A549 (cell line): ENCODE measurements around the gene PHLDA1. TPM values are rescaled to one million over a fixed set of nuclear protein-coding genes. Genes with fewer than 3 reads are reported as not detected.

Source experiments
- ATAC-seq, 2 experiments: fragments of 200-7000 bp in 1 of 2; fragments of >200 bp in 1 of 2; cut with Nextera tagmentation in 1 of 2; cut with Tn5 transposase in 1 of 2; 3 replicates each; pipeline versions ENCODE4 v1.8.0 to v1.9.1; 2018 to 2020; ENCODE audit warnings: mild to moderate bottlenecking in 1 of 2, moderate library complexity in 1 of 2
- CTCF ChIA-PET: fragments of 300-600 bp; sonication (Branson Sonifier 250); formaldehyde crosslinking; extraction: SDS; loops from one replicate; lab custom pipeline; 2021; ENCODE audit warnings: antibody characterized with exemption, inconsistent platforms; lab: Yijun Ruan, JAX
- POLR2A ChIA-PET: fragments of 350-600 bp; formaldehyde crosslinking; extraction: SDS; loops from one replicate; lab custom pipeline; 2021; ENCODE audit warnings: antibody characterized with exemption, inconsistent platforms; lab: Yijun Ruan, JAX
- DNase-seq, 2 experiments: peaks; one replicate each; pipeline versions ENCODE4 v3.0.0 to v3.0.0-alpha.2; 2011 to 2016; ENCODE audit warnings: low read depth in 1 of 2, low spot score in 1 of 2
- FAIRE-seq: peaks from 2 replicates; lab custom pipeline; 2011; peaks lifted over from hg19 to GRCh38; lab: Jason Lieb, UNC
- H3K27ac ChIP-seq, 2 experiments: fragments of >200 bp; sonication (Bioruptor Twin); formaldehyde crosslinking; 3 replicates each; pipeline ENCODE4 v1.5.1; 2016 to 2017
- H3K4me1 ChIP-seq: fragments of >200 bp; sonication (Bioruptor Twin); formaldehyde crosslinking; 3 replicates; pipeline ENCODE4 v1.6.1; 2016
- H3K4me2 ChIP-seq: fragments of >200 bp; sonication (Bioruptor Twin); formaldehyde crosslinking; 3 replicates; pipeline ENCODE4 v1.6.1; 2016
- H3K4me3 ChIP-seq: fragments of >200 bp; sonication (Bioruptor Twin); formaldehyde crosslinking; 3 replicates; pipeline ENCODE4 v1.5.1; 2016
- H3K9me3 ChIP-seq: fragments of >200 bp; sonication (Bioruptor Twin); formaldehyde crosslinking; 3 replicates; pipeline ENCODE4 v1.6.1; 2016
- CBX8 ChIP-seq: fragments of 200-600 bp; sonication (generic); IDR thresholded peaks from 2 replicates; pipeline ENCODE4 v1.6.1; 2016
- CHD4 ChIP-seq: fragments of 200-600 bp; sonication (generic); IDR thresholded peaks from 2 replicates; pipeline ENCODE4 v1.6.1; 2016; ENCODE audit warnings: antibody characterized with exemption, mild to moderate bottlenecking, borderline replicate concordance
- EHF ChIP-seq: fragments of 250-450 bp; sonication (Bioruptor Pico); IDR thresholded peaks from 2 replicates; pipeline ENCODE4 v1.5.0; 2020; ENCODE audit warnings: mild to moderate bottlenecking
- FOSB ChIP-seq: fragments of 250-450 bp; sonication (Bioruptor Pico); IDR thresholded peaks from 2 replicates; pipeline ENCODE4 v1.5.0; 2020; ENCODE audit warnings: mild to moderate bottlenecking, moderate library complexity
- FOSL2 ChIP-seq, 2 experiments: fragments of 450-650 bp in 1 of 2; fragments of >200 bp in 1 of 2; sonication (Bioruptor Twin) in 1 of 2; formaldehyde crosslinking; IDR thresholded peaks; 2 replicates each; pipeline versions ENCODE4 v1.5.0 to v1.6.1; 2016 to 2020; ENCODE audit warnings: mild to moderate bottlenecking in 1 of 2, moderate library complexity in 1 of 2
- FOXS1 ChIP-seq: fragments of 250-450 bp; sonication (Bioruptor Pico); IDR thresholded peaks from 2 replicates; pipeline ENCODE4 v1.5.0; 2020; ENCODE audit warnings: mild to moderate bottlenecking, moderate library complexity
- GATA3 ChIP-seq: IDR thresholded peaks from 2 replicates; pipeline ENCODE4 v1.6.1; 2012; ENCODE audit warnings: borderline replicate concordance
- HDAC2 ChIP-seq: fragments of 200-600 bp; sonication (generic); IDR thresholded peaks from 2 replicates; pipeline ENCODE4 v1.6.1; 2016
- JUN ChIP-seq, 2 experiments: fragments of >200 bp; sonication (Bioruptor Twin); formaldehyde crosslinking; IDR thresholded peaks; 2 replicates in 1 of 2; 3 replicates in 1 of 2; pipeline ENCODE4 v1.6.1; 2016 to 2017
- JUNB ChIP-seq: fragments of >200 bp; sonication (Bioruptor Twin); formaldehyde crosslinking; IDR thresholded peaks from 2 replicates; pipeline ENCODE4 v1.6.1; 2016
- MAFK ChIP-seq: fragments of 450-650 bp; IDR thresholded peaks from 2 replicates; pipeline ENCODE4 v1.6.1; 2014; ENCODE audit not compliant: partially characterized antibody
- MAZ ChIP-seq: fragments of 150-350 bp; IDR thresholded peaks from 2 replicates; pipeline ENCODE4 v1.6.1; 2014; ENCODE audit warnings: antibody characterized with exemption, low read depth, low read length, borderline replicate concordance
- NR3C1 ChIP-seq: fragments of >200 bp; sonication (Bioruptor Twin); formaldehyde crosslinking; IDR thresholded peaks from 3 replicates; pipeline ENCODE4 v1.6.1; 2017
- PHF8 ChIP-seq: fragments of 200-600 bp; sonication (generic); IDR thresholded peaks from 2 replicates; pipeline ENCODE4 v1.6.1; 2016; ENCODE audit warnings: low read depth, mild to moderate bottlenecking, antibody characterized with exemption, moderate library complexity, borderline replicate concordance
- POLR2A ChIP-seq: IDR thresholded peaks from 2 replicates; pipeline ENCODE4 v1.6.1; 2012; ENCODE audit warnings: mild to moderate bottlenecking, low read length
- POLR2AphosphoS2 ChIP-seq: conservative IDR thresholded peaks from 2 replicates; pipeline ENCODE4 v1.6.1; 2012; ENCODE audit warnings: low read length, improper control_type of control experiment, inconsistent platforms
- RAD21 ChIP-seq, 2 experiments: fragments of >200 bp in 1 of 2; sonication (Bioruptor Twin) in 1 of 2; formaldehyde crosslinking in 1 of 2; IDR thresholded peaks in 1 of 2; conservative IDR thresholded peaks in 1 of 2; 2 replicates in 1 of 2; 3 replicates in 1 of 2; pipeline ENCODE4 v1.6.1; 2012 to 2018; ENCODE audit warnings: inconsistent platforms in 1 of 2
- RNF2 ChIP-seq: fragments of 200-600 bp; sonication (generic); IDR thresholded peaks from 2 replicates; pipeline ENCODE4 v1.6.1; 2016; ENCODE audit warnings: low read depth, mild to moderate bottlenecking, antibody characterized with exemption, moderate library complexity, borderline replicate concordance
- SMC3 ChIP-seq: fragments of >200 bp; sonication (Bioruptor Twin); formaldehyde crosslinking; IDR thresholded peaks from 3 replicates; pipeline ENCODE4 v1.6.1; 2018; ENCODE audit warnings: inconsistent platforms
- SREBF2 ChIP-seq: fragments of 450-650 bp; IDR thresholded peaks from 2 replicates; pipeline ENCODE4 v1.6.1; 2014; ENCODE audit warnings: mild to moderate bottlenecking, moderate library complexity
- ZFP36 ChIP-seq: fragments of 450-650 bp; IDR thresholded peaks from 2 replicates; pipeline ENCODE4 v1.6.1; 2014; ENCODE audit warnings: borderline replicate concordance; ENCODE audit not compliant: partially characterized antibody
- ZNF302 ChIP-seq: fragments of 250-450 bp; sonication (Bioruptor Pico); IDR thresholded peaks from 2 replicates; pipeline ENCODE4 v1.9.0; 2021; ENCODE audit warnings: inconsistent platforms, mild to moderate bottlenecking, moderate library complexity
- ZSCAN20 ChIP-seq: fragments of 250-450 bp; sonication (Bioruptor Pico); IDR thresholded peaks from 2 replicates; pipeline ENCODE4 v1.8.0; 2022; ENCODE audit warnings: mild to moderate bottlenecking, moderate library complexity
- WGBS: methylation state at CpG from one replicate; pipeline ENCODE4 v1.1.6; 2017; ENCODE audit errors: missing lambda C conversion rate; 5-methylcytosine and 5-hydroxymethylcytosine counted together
- polyA plus RNA-seq, 4 experiments: library from polyadenylated mRNA; depleted of rRNA in 3 of 4; stranded (reverse); fragments of >200 nt; fragmentation: RNase III in 1 of 4; extraction: RNeasy Plus Mini Kit Qiagen cat#74134 plus additional on column Dnase treatment in 1 of 4; gene quantifications; 2 replicates in 3 of 4; 3 replicates in 1 of 4; pipeline ENCODE4 v1.2.3, GENCODE V29; 2011 to 2017
- TF ChIP-seq, protein P1 (sequence below): fragments of 250-450 bp; sonication (Bioruptor Pico); IDR thresholded peaks from 2 replicates; pipeline ENCODE4 v1.5.0; 2021; ENCODE audit warnings: mild to moderate bottlenecking, moderate library complexity, borderline replicate concordance
- TF ChIP-seq, protein P2 (sequence below): fragments of 450-650 bp; IDR thresholded peaks from 2 replicates; pipeline ENCODE4 v1.6.1; 2014; ENCODE audit warnings: antibody characterized with exemption
- TF ChIP-seq, protein P3 (sequence below): fragments of 200-600 bp; sonication (generic); IDR thresholded peaks from 2 replicates; pipeline ENCODE4 v1.6.1; 2016; ENCODE audit warnings: antibody characterized with exemption, mild to moderate bottlenecking, moderate library complexity
- TF ChIP-seq, protein P4 (sequence below): fragments of 250-450 bp; sonication (Bioruptor Pico); IDR thresholded peaks from 2 replicates; pipeline ENCODE4 v1.5.0; 2020; ENCODE audit warnings: low read depth, mild to moderate bottlenecking, moderate library complexity
- TF ChIP-seq, protein P5 (sequence below): IDR thresholded peaks from 2 replicates; pipeline ENCODE4 v1.6.1; 2012; ENCODE audit warnings: low read depth, borderline replicate concordance

The PHLDA1 gene
- polyA plus RNA-seq, 2 of the 4 experiments (the other 2 are of a cell fraction) = 43.1 to 71.6 TPM

DNA sequence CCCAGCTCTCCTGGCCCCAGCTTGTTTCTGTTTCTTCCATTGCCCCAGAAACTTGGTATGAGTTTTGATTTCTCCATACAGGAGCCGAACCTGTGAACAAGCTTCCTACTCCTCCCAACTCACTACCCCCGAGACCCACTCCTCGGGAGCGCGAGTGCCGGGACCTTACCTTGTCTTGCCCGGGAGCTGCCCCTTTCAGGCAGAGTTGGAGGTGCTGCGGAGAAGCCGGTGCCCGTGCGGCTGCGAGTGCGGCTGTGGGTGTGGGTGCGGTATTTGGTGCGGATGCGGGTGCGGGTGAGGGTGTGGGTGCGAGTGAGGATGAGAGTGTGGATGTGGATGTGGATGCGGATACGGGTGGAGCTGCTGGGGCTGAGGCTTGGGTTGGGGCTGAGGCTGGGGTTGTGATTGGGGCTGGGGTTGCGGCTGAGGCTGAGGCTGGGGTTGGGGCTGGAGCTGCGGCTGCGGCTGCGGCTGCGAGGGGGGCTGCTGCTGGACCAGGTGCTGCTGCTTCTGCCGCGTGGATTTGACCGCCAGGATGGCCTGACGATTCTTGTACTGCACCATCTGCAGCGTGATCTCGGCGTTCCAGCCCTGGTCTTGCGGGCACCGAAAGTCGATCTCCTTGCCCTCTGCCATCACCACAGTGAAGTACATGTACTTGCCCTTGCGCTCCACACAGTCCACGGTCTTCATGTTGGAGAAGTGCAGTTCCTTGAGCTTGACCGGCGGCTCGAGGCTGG, 1.1 kb downstream of the PHLDA1 start:
- Histone ChIP-seq H3K4me3 (peak overlapping the region; percentile 87), H3K9me3 (no peaks in the 10 kb centered on the region), H3K4me1 (peaks cover 46% of the 10 kb centered on the region), H3K4me2 (peak overlapping the region; percentile 75), H3K27ac (peak overlapping the region; percentile 90 to 99)
- CTCF ChIA-PET = interaction anchor here (0.5 to 8.4 kb wide), 31 partner anchors 9 to 596 kb away, joined by 3 to 80 read pairs (median 4); partner anchors contain the start of gene KRR1
- FAIRE-seq (no peak), DNase-seq (peak in 1 of 2 experiments; percentile 70), ATAC-seq (peak; percentile 26 to 32)
- POLR2A ChIA-PET = interaction anchor here (0.6 to 3.6 kb wide), 28 partner anchors 9 to 696 kb away, joined by 3 to 45 read pairs (median 5); partner anchors contain the start of genes GLIPR1L1, GLIPR1L2, KRR1 and NAP1L1
- TF ChIP-seq MAZ = no peak
- 0 out of 5 replicates have a peak, but pooled peaks of 1 of the 2 experiments have one; percentile 10 for TF ChIP-seq RAD21 (conservative IDR thresholded peaks at IDR 0.05 in 1 of 2, IDR thresholded peaks at IDR 0.05 in 1 of 2)
- peak; percentile 22 for TF ChIP-seq POLR2A
- TF ChIP-seq JUN (IDR thresholded peaks at IDR 0.05) = peak; percentile 5 to 69; a peak in 2 of 5 replicates
- WGBS = 0% methylated on average over 31 of the region's 40 CpGs

DNA sequence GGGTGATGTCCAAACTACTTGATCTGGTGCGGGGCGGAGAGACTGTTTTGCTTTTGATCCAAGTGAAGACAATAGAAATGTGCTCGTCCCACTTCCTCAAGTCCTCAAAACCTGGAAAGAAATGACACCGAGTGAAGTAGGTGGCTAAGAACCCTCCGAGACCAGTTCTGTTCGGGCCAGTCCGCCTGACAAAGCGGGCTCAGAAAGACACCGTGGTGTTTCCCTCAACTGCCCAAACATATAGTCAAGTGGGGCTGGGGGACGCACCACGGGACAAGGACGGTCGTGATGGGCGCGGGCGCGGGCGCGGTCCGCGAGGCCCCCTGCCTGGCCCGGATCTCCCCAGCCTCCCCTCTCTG, 1.6 kb downstream of the PHLDA1 start:
- H3K4me1 ChIP-seq = peaks cover 52% of the 10 kb centered on the region
- peak overlapping the region; percentile 87 for H3K4me3 ChIP-seq
- ChIA-PET CTCF (interaction anchor here (0.5 to 8.4 kb wide), 9 partner anchors 9 to 595 kb away, joined by 3 to 80 read pairs (median 6); no protein-coding TSS in a partner anchor), POLR2A (interaction anchor here (0.9 to 3.6 kb wide), 8 partner anchors 9 to 519 kb away, joined by 3 to 45 read pairs (median 14); partner anchors contain the start of gene KRR1)
- ATAC-seq (peak in 1 of 2 experiments; percentile 1; a peak in 3 of 6 replicates), FAIRE-seq (no peak), DNase-seq (peak in 1 of 2 experiments; percentile 78)
- H3K4me2 ChIP-seq = peak overlapping the region; percentile 75
- peak overlapping the region; percentile 90 to 99 for H3K27ac ChIP-seq
- 0% methylated on average over 20 of the region's 22 CpGs for WGBS
- no peaks in the 10 kb centered on the region for H3K9me3 ChIP-seq
- TF ChIP-seq POLR2AphosphoS2 (no peak), PHF8 (0 out of 2 replicates have a peak, but pooled peaks have one; percentile 15), JUN (IDR thresholded peaks at IDR 0.05) (peak; percentile 68 to 89), RAD21 (conservative IDR thresholded peaks at IDR 0.05 in 1 of 2, IDR thresholded peaks at IDR 0.05 in 1 of 2) (peak in 1 of 2 experiments; percentile 11; a peak in 2 of 5 replicates), ZFP36 (no peak), MAFK (no peak), ZNF302 (CRISPR knock-in tag) (no peak), CHD4 (no peak), CBX8 (no peak), FOSB (CRISPR knock-in tag) (peak; percentile 79), ZSCAN20 (CRISPR knock-in tag) (no peak), FOXS1 (no peak), EHF (CRISPR knock-in tag) (no peak), FOSL2 (IDR thresholded peaks at IDR 0.05) (no peak), FOSL2 (CRISPR knock-in tag; IDR thresholded peaks at IDR 0.05) (no peak), HDAC2 (no peak), RNF2 (no peak), NR3C1 (no peak), GATA3 (no peak; the same call in 1 of the 2 replicates), SREBF2 (no peak), JUNB (no peak), SMC3 (no peak; the same call in 2 of the 3 replicates)
- TF ChIP-seq, protein P1, sequence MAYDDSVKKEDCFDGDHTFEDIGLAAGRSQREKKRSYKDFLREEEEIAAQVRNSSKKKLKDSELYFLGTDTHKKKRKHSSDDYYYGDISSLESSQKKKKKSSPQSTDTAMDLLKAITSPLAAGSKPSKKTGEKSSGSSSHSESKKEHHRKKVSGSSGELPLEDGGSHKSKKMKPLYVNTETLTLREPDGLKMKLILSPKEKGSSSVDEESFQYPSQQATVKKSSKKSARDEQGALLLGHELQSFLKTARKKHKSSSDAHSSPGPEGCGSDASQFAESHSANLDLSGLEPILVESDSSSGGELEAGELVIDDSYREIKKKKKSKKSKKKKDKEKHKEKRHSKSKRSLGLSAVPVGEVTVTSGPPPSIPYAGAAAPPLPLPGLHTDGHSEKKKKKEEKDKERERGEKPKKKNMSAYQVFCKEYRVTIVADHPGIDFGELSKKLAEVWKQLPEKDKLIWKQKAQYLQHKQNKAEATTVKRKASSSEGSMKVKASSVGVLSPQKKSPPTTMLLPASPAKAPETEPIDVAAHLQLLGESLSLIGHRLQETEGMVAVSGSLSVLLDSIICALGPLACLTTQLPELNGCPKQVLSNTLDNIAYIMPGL (CRISPR knock-in tag) = no peak
- TF ChIP-seq, protein P2, sequence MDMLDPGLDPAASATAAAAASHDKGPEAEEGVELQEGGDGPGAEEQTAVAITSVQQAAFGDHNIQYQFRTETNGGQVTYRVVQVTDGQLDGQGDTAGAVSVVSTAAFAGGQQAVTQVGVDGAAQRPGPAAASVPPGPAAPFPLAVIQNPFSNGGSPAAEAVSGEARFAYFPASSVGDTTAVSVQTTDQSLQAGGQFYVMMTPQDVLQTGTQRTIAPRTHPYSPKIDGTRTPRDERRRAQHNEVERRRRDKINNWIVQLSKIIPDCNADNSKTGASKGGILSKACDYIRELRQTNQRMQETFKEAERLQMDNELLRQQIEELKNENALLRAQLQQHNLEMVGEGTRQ = no peak
- TF ChIP-seq, protein P3, sequence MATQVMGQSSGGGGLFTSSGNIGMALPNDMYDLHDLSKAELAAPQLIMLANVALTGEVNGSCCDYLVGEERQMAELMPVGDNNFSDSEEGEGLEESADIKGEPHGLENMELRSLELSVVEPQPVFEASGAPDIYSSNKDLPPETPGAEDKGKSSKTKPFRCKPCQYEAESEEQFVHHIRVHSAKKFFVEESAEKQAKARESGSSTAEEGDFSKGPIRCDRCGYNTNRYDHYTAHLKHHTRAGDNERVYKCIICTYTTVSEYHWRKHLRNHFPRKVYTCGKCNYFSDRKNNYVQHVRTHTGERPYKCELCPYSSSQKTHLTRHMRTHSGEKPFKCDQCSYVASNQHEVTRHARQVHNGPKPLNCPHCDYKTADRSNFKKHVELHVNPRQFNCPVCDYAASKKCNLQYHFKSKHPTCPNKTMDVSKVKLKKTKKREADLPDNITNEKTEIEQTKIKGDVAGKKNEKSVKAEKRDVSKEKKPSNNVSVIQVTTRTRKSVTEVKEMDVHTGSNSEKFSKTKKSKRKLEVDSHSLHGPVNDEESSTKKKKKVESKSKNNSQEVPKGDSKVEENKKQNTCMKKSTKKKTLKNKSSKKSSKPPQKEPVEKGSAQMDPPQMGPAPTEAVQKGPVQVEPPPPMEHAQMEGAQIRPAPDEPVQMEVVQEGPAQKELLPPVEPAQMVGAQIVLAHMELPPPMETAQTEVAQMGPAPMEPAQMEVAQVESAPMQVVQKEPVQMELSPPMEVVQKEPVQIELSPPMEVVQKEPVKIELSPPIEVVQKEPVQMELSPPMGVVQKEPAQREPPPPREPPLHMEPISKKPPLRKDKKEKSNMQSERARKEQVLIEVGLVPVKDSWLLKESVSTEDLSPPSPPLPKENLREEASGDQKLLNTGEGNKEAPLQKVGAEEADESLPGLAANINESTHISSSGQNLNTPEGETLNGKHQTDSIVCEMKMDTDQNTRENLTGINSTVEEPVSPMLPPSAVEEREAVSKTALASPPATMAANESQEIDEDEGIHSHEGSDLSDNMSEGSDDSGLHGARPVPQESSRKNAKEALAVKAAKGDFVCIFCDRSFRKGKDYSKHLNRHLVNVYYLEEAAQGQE = no peak
- TF ChIP-seq, protein P4, sequence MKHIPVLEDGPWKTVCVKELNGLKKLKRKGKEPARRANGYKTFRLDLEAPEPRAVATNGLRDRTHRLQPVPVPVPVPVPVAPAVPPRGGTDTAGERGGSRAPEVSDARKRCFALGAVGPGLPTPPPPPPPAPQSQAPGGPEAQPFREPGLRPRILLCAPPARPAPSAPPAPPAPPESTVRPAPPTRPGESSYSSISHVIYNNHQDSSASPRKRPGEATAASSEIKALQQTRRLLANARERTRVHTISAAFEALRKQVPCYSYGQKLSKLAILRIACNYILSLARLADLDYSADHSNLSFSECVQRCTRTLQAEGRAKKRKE = no peak
- TF ChIP-seq, protein P5, sequence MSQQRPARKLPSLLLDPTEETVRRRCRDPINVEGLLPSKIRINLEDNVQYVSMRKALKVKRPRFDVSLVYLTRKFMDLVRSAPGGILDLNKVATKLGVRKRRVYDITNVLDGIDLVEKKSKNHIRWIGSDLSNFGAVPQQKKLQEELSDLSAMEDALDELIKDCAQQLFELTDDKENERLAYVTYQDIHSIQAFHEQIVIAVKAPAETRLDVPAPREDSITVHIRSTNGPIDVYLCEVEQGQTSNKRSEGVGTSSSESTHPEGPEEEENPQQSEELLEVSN = no peak
